Immature natural killer cell (primary cell): ENCODE data around the gene ZBTB7C. TPM values are rescaled to one million over a fixed set of nuclear protein-coding genes. Genes with fewer than 3 reads are reported as not detected.

Source experiments
- DNase-seq, 3 donors: peaks; one replicate each; pipeline ENCODE4 v3.0.0; 2022; ENCODE audit warnings: mixed read lengths in 1 of 3
- H3K27ac Mint-ChIP-seq, 6 donors: one replicate each; pipeline ENCODE4 v1.8.0; 2020; ENCODE audit warnings: mixed read lengths in 6 of 6, mild to moderate bottlenecking in 5 of 6, inconsistent platforms in 4 of 6, moderate library complexity in 3 of 6
- H3K27me3 Mint-ChIP-seq, 3 donors: one replicate each; pipeline ENCODE4 v1.8.0; 2020 to 2021; ENCODE audit warnings: low read depth in 3 of 3, mild to moderate bottlenecking in 3 of 3, mixed read lengths in 3 of 3, moderate library complexity in 3 of 3, inconsistent platforms in 1 of 3
- H3K36me3 Mint-ChIP-seq, 3 donors: one replicate each; pipeline ENCODE4 v1.8.0; 2020; ENCODE audit warnings: mixed read lengths in 3 of 3, inconsistent platforms in 2 of 3, mild to moderate bottlenecking in 2 of 3
- H3K4me1 Mint-ChIP-seq, 2 donors: one replicate each; pipeline ENCODE4 v1.8.0; 2020; ENCODE audit warnings: inconsistent platforms in 2 of 2, mild to moderate bottlenecking in 2 of 2, mixed read lengths in 2 of 2, moderate library complexity in 1 of 2
- H3K4me3 Mint-ChIP-seq, 5 donors: one replicate each; pipeline ENCODE4 v1.8.0; 2020; ENCODE audit warnings: mild to moderate bottlenecking in 5 of 5, mixed read lengths in 5 of 5, inconsistent platforms in 3 of 5, moderate library complexity in 3 of 5
- H3K9me3 Mint-ChIP-seq, 6 donors: one replicate each; pipeline ENCODE4 v1.8.0; 2020; ENCODE audit warnings: mild to moderate bottlenecking in 6 of 6, mixed read lengths in 6 of 6, inconsistent platforms in 4 of 6, moderate library complexity in 3 of 6
- polyA plus RNA-seq, 3 donors: library from polyadenylated mRNA; unstranded; fragments of 300-500 nt; fragmentation: Illumina TruSeq; gene quantifications; one replicate each; pipeline ENCODE4 v1.2.3, GENCODE V29; 2021

The ZBTB7C gene
- polyA plus RNA-seq, 3 donors from 2014 or later: not detected

DNA sequence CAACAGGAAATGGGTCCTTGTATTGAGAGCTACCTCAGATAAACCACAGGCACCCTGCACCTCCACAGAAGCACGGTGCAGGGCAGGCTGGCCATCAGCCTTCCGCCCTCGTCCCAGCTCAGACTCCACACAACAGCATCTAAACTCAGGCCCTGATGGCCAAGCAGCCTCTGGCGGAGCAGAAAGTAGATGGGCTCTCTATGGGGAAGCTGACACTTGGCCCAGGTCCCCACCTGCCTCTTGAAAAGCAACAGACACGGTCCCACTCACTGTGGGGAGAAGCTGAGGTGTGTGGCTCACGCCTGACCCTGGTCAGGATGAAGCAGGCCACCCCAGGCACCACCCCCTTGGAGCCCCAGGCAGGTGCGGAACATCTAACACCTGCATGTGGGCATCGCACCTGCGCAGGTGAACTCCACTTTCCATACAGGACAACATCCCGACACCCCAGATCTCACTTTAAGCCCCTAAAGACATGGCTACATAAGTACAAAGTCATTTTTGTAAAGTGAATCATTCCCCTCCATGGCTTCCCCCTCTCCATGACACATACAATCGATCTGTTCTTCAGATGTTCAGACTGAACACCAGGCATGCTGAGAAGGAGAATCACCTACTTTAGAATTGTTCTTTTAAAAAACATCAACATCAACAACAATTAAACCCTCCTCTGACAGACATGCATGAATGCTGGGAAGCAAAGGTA lies 208.4 kb downstream of the ZBTB7C start:
- no peaks in the 10 kb centered on the region for H3K4me1 Mint-ChIP-seq
- DNase-seq: no peak
- no peak overlapping the region for H3K27ac Mint-ChIP-seq
- H3K27me3 Mint-ChIP-seq: peaks cover 1 to 13% (median 2%) of the 10 kb centered on the region in 3 donors
- peaks cover 0 to 2% (median 0%) of the 10 kb centered on the region in 6 donors for H3K9me3 Mint-ChIP-seq
- H3K36me3 Mint-ChIP-seq: no peaks in the 10 kb centered on the region
- H3K4me3 Mint-ChIP-seq: no peak overlapping the region

DNA sequence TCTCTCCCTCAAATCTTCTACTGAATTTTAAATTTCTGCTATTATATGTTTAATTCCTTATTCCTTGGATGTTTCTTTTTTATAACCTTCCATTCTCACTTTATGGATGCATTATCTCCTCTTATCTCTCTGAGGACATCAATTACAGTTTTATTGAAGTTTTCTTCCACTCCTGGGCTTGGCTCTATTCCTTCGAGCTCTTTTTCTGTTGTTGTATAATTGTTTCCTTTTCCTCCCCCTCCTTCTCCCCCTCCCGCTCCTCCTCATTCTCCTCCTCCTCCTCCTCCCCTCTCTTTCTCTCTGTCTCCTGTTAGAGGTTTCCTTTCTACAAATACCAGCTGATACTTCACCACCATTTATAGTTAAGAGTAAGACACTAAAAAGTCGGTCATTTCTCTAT lies 209.8 kb downstream of the ZBTB7C start:
- Mint-ChIP-seq H3K9me3 (peaks cover 0 to 2% (median 0%) of the 10 kb centered on the region in 6 donors), H3K27ac (no peak overlapping the region), H3K36me3 (no peaks in the 10 kb centered on the region)

DNA sequence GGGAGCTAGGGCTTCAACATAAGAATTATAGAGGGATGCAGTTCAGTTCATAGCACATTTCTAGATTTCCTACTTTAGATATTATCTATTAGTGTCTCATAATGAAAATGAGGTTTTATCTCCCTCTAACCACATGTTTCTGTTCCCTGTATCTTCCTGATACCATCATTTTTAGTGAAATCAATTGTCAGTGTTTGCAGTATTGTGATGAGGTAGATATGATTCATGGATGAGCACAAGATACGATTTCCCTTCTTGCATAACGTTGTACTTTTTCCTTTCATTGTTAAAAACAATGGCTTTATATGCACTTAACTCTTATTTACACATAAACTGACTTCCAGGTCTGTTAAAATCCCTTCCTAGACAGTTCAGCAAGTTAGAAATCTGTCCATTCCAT lies 211.4 kb downstream of the ZBTB7C start:
- Mint-ChIP-seq H3K4me1 (no peaks in the 10 kb centered on the region), H3K27me3 (peaks cover 2 to 17% (median 7%) of the 10 kb centered on the region in 3 donors)

More for the DNA sequence above, 209.8 kb downstream of the ZBTB7C start:
- no peak for DNase-seq
- Mint-ChIP-seq H3K4me1 (no peaks in the 10 kb centered on the region), H3K27me3 (peaks cover 2 to 13% (median 6%) of the 10 kb centered on the region in 3 donors), H3K4me3 (no peak overlapping the region)

DNA sequence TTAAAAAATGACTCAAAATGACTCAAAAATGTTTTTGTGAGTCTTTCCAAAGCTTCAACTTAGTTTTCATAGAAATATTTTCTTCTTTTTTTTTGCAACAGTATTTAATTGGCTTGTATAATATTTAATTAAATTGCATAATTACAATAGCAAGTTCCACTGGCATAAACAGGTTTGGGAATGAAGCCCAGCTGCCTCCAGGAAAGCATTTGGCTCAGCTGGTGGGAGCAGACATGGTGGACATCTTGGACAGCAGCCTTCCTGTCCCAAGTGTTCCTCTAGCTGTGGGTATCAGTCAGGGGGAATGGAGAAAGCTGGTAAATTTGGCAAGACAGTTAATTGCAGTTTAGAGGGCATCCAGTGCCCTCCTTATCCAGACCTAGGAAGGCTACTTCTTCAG lies 213.4 kb downstream of the ZBTB7C start:
- H3K4me3 Mint-ChIP-seq: no peak overlapping the region
- no peaks in the 10 kb centered on the region for H3K4me1 Mint-ChIP-seq
- H3K27me3 Mint-ChIP-seq: peaks cover 2 to 17% (median 7%) of the 10 kb centered on the region in 3 donors

More for the DNA sequence above, 211.4 kb downstream of the ZBTB7C start:
- Mint-ChIP-seq H3K27ac (no peak overlapping the region), H3K9me3 (peaks cover 0 to 2% (median 0%) of the 10 kb centered on the region in 6 donors), H3K4me3 (no peak overlapping the region), H3K36me3 (no peaks in the 10 kb centered on the region)
- DNase-seq: no peak

DNA sequence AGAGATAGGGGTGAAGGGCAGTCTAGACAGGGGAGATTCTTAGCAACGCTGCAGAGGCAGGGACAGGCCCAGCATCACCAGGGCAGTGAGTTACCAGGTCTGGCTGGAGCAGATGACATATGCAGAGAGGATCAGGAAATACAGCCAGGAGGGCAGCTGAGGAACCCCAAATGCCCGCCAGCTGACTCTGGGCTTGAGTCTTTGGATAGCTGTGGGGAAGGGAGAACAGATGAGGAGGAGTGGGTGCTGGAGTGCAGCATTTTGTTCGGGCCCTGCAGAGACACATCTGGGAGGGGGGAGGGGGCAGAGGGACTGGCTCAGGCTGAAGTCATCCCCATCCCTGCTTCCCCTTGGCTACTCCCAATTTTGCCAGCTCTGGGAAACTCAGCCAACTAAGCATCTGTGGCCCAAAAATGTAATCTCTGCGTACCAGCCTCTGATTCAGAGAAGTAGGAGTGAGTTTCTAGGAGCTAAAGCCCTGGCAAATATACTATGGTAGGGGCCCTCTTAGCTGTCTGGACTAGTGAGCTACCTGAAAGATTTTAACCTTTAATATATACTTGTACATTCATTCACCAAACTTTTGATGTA lies 214.5 kb downstream of the ZBTB7C start:
- H3K36me3 Mint-ChIP-seq: no peaks in the 10 kb centered on the region
- H3K4me1 Mint-ChIP-seq: no peaks in the 10 kb centered on the region
- H3K4me3 Mint-ChIP-seq: no peak overlapping the region
- H3K9me3 Mint-ChIP-seq: peaks cover 0 to 2% (median 0%) of the 10 kb centered on the region in 6 donors
- H3K27me3 Mint-ChIP-seq: peaks cover 2 to 15% (median 7%) of the 10 kb centered on the region in 3 donors
- DNase-seq: no peak
- H3K27ac Mint-ChIP-seq: no peak overlapping the region

More for the DNA sequence above, 213.4 kb downstream of the ZBTB7C start:
- Mint-ChIP-seq H3K36me3 (no peaks in the 10 kb centered on the region), H3K27ac (no peak overlapping the region), H3K9me3 (peaks cover 0 to 2% (median 0%) of the 10 kb centered on the region in 6 donors)
- DNase-seq: no peak

DNA sequence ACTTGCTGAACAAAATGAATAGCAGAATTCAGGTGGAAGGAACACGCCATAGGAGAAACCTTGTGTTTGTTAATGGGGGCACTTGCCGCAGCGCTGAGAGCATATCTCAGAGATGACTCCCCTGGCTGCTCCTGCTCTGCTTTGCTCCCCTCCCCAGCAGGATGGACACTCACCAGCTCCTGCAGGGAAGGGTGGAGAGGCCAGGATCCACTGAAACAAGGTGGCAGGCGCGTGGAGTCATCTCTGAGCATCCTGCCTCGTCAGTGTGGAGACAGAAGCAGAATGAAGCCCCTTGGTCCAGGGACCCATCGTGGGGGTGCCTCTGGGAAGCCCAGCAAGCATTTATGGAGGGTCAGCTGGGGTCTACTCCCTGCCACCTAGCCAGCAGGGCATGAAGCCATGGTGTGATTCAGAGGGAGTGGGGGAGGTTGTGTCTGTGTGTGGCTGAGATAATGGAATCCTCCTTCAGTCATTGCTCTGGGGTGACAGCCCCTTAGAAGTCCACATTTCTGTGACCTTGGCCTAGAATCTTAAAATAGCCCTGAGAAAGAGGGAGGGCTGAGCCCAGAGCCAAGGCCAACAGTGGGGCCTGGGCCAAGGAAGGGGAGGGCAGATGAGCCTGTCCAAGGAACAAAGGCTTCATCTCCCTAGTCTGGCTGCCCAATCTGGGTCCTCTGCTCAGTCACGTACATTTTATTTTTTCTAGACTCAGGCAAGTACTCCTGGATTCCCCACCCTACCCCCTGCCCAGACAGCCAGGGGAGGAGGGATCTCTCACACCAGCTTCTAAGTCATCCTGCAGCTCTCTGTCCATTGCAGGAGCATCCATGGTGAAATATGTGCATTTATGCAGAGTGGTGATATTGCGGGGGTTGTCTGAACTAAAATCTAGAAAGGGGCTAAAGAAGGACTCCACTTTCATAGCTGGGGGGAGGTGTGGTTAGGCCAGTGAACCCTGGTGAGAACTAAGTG lies 215.4 kb downstream of the ZBTB7C start:
- Mint-ChIP-seq H3K36me3 (no peaks in the 10 kb centered on the region), H3K4me3 (no peak overlapping the region), H3K4me1 (no peaks in the 10 kb centered on the region), H3K27ac (no peak overlapping the region), H3K9me3 (no peaks in the 10 kb centered on the region), H3K27me3 (peaks cover 2 to 15% (median 7%) of the 10 kb centered on the region in 3 donors)
- no peak for DNase-seq

DNA sequence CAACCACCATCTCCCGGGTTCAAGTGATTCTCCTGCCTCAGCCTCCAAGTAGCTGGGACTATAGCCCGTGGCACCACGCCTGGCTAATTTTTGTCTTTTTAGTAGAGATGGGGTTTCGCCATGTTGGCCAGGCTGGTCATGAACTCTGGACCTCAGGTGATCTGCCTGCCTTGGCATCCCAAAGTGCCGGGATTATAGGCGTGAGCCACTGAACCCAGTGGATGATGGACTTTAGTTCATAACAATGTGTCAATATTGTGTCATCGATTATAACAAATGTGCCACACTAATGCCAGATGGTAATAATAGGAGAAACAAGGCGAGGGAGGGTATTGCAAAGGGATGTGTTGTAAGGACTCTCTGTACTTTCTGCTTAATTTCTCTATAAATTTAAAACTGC lies 216.6 kb downstream of the ZBTB7C start:
- H3K9me3 Mint-ChIP-seq: no peaks in the 10 kb centered on the region
- H3K4me1 Mint-ChIP-seq: no peaks in the 10 kb centered on the region
- no peak overlapping the region for H3K4me3 Mint-ChIP-seq
- H3K27ac Mint-ChIP-seq: no peak overlapping the region
- no peak for DNase-seq
- no peaks in the 10 kb centered on the region for H3K36me3 Mint-ChIP-seq
- H3K27me3 Mint-ChIP-seq: peaks cover 4 to 6% (median 5%) of the 10 kb centered on the region in 3 donors

DNA sequence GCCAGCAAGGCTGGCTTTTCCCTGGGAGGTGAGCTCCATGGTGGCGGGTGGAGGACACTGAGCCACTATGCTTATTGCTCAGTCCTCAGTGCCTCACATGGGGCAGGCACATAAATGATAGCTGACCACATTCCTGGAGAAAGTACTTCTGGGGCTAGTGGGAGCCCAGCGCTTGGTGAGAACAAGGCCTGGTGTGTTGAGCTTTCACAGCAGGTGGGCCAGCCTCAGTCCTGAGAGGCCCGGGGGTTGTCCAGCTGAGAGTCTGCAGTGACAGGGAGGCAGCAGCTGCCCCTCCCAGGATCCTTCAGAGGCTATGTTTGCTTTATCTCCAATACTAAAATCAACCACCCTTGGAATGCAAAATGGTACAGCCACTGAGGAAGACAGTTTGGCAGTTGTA lies 217.7 kb downstream of the ZBTB7C start:
- Mint-ChIP-seq H3K4me3 (no peak overlapping the region), H3K27me3 (peaks cover 3 to 6% (median 5%) of the 10 kb centered on the region in 3 donors), H3K27ac (no peak overlapping the region), H3K4me1 (no peaks in the 10 kb centered on the region), H3K36me3 (no peaks in the 10 kb centered on the region), H3K9me3 (no peaks in the 10 kb centered on the region)
- DNase-seq: no peak

DNA sequence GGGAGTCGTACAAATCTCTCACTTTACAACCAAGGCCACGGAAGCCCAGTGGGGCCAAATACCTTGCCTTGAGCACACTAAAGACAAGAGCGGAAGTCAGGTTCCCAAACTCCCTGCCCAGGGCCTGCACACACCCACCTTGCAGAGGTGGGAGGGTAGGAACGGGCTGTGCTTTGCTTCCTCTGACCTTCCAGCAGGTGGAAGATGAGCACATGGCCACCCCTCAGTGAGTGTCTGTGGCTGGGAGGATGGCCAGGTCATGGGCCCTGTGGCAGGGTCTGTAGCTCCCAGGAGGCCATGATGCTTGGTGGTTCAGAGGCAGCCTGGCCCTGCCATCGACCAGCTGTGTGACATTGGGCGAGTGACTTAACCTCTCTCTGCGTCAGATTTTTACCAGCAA lies 218.2 kb downstream of the ZBTB7C start:
- peaks cover 3 to 6% (median 5%) of the 10 kb centered on the region in 3 donors for H3K27me3 Mint-ChIP-seq
- H3K9me3 Mint-ChIP-seq: no peaks in the 10 kb centered on the region
- DNase-seq: no peak
- no peaks in the 10 kb centered on the region for H3K36me3 Mint-ChIP-seq
- no peaks in the 10 kb centered on the region for H3K4me1 Mint-ChIP-seq
- no peak overlapping the region for H3K27ac Mint-ChIP-seq
- no peak overlapping the region for H3K4me3 Mint-ChIP-seq

DNA sequence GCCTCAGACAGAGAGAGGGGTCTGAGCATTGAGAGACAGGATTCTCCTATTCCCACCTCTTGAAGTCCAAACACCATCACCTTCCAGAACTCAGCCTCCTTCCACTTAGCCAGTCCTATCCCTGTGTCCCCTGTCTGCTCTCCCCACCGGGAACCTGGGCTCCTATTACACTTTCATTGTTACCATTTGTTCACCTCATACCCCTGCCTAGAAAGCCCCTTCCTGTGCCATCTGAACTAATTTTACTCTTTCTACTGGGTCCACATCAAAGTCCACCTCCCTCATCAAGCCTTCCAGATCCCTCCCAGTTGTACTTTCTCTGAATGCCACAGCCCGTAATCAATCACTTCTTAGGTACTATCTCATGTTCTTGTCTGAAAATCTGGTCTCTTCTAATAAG lies 220.6 kb downstream of the ZBTB7C start:
- DNase-seq: no peak
- Mint-ChIP-seq H3K27ac (no peak overlapping the region), H3K4me3 (no peak overlapping the region), H3K4me1 (no peaks in the 10 kb centered on the region), H3K27me3 (peaks cover 3 to 4% (median 3%) of the 10 kb centered on the region in 3 donors), H3K36me3 (no peaks in the 10 kb centered on the region), H3K9me3 (no peaks in the 10 kb centered on the region)

DNA sequence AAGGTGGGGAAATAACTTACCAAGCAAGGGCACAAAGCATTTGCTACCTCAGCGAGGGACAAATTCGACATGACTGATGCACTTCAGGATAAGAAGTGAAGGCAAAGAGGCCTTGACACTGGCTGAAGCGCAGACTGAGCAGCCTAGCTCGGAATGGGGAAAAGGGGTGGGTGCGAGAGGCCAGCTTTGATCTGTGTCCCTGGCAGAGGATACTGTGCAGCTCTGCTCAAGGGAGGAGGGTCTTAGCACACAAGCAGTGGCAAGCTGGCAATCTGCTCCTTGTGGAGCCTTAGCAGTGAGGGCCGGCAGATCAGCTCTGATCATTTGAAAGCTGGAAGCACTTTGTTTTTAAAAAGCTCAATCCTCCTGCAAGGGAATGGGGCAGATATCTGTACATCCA lies 222.3 kb downstream of the ZBTB7C start:
- no peak for DNase-seq
- peaks cover 3 to 4% (median 3%) of the 10 kb centered on the region in 3 donors for H3K27me3 Mint-ChIP-seq
- H3K9me3 Mint-ChIP-seq: no peaks in the 10 kb centered on the region
- H3K36me3 Mint-ChIP-seq: no peaks in the 10 kb centered on the region
- no peaks in the 10 kb centered on the region for H3K4me1 Mint-ChIP-seq
- no peak overlapping the region for H3K27ac Mint-ChIP-seq
- no peak overlapping the region for H3K4me3 Mint-ChIP-seq

DNA sequence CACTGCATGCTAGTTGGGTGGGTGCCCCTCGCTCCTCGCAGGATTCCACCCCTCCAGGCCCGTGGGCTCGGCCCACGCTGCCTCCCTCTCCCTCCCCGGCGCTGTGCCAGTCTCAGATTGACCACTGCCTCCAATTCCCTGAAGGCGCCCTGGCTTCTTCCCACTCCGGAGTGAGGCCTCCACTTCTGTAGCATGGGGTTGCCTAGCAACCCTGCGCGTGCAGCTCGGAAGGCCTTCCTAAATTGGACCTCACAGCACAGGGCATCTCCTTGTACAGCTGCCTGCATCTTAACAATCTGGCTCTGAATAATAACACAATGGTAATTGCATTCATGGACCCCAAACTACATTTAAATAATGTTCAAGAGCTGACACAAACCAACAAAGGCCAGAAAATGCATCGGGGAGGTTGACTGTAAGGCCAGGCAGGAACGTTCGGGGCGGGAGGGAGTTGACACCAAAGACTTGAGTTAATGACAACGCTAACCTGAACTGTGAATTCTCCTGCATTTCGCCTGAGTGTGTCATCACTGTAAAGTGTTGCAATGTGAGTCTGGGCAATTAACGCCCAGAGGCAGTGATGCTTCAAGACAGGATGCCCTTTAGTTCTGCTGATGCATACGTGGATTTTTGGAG lies 222.9 kb downstream of the ZBTB7C start:
- Mint-ChIP-seq H3K27me3 (peaks cover 3 to 6% (median 5%) of the 10 kb centered on the region in 3 donors), H3K4me3 (no peak overlapping the region), H3K27ac (no peak overlapping the region), H3K36me3 (no peaks in the 10 kb centered on the region), H3K9me3 (no peaks in the 10 kb centered on the region), H3K4me1 (no peaks in the 10 kb centered on the region)
- DNase-seq: no peak

DNA sequence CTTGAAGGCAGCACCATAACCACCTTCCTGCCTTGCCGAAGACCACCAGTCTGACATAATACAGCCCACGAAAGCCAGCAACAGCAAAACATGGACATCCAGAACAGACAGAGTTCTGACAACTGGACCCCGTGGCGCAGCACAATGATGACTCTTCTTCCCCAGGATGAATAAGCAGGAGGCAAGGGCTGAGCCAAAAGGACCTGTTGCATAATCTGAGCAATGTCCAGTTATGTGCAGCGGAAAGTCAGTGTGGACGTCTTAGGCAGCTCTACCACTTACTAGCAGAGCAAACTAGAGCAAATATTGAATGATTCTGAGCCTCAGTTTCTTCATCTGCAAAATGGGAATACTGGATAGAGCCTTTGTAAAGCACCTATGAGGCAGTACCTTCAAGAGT lies 225.1 kb downstream of the ZBTB7C start:
- H3K36me3 Mint-ChIP-seq: no peaks in the 10 kb centered on the region
- H3K4me1 Mint-ChIP-seq: no peaks in the 10 kb centered on the region
- peaks cover 3 to 8% (median 5%) of the 10 kb centered on the region in 3 donors for H3K27me3 Mint-ChIP-seq
- H3K4me3 Mint-ChIP-seq: no peak overlapping the region
- H3K27ac Mint-ChIP-seq: no peak overlapping the region
- H3K9me3 Mint-ChIP-seq: no peaks in the 10 kb centered on the region
- DNase-seq: no peak
